Stimulated activated naive CD8-positive, alpha-beta T cell treated with anti-CD3 and anti-CD28 coated beads, Interleukin-15, Interleukin-2, amounts not matched to agents 100 ng/mL and 50 ng/mL, for 24 hours (primary cell): ENCODE data around the gene MLIP.

Experiments used
- H3K27ac Mint-ChIP-seq: one replicate; pipeline ENCODE4 v1.8.0; 2021; ENCODE audit warnings: mild to moderate bottlenecking, mixed read lengths
- H3K27me3 Mint-ChIP-seq: one replicate; pipeline ENCODE4 v1.8.0; 2021; ENCODE audit warnings: mixed read lengths
- H3K36me3 Mint-ChIP-seq: one replicate; pipeline ENCODE4 v1.8.0; 2021; ENCODE audit warnings: low read depth, mixed read lengths
- H3K4me1 Mint-ChIP-seq: one replicate; pipeline ENCODE4 v1.8.0; 2021; ENCODE audit warnings: low read depth, mixed read lengths
- H3K4me3 Mint-ChIP-seq: one replicate; pipeline ENCODE4 v1.8.0; 2021; ENCODE audit warnings: mild to moderate bottlenecking, mixed read lengths
- H3K9me3 Mint-ChIP-seq: one replicate; pipeline ENCODE4 v1.8.0; 2021; ENCODE audit warnings: mixed read lengths

Gene MLIP

GRCh38 chr6:54085541-54085940 is 25.7 kb upstream of the MLIP start:
- H3K27me3 Mint-ChIP-seq: no peaks in the 10 kb centered on the region

GRCh38 chr6:54086439-54086838 is 24.8 kb upstream of the MLIP start:
- no peaks in the 10 kb centered on the region for H3K36me3 Mint-ChIP-seq
- no peak overlapping the region for H3K27ac Mint-ChIP-seq
- no peaks in the 10 kb centered on the region for H3K4me1 Mint-ChIP-seq
- H3K4me3 Mint-ChIP-seq: no peak overlapping the region
- H3K9me3 Mint-ChIP-seq: no peaks in the 10 kb centered on the region
- no peaks in the 10 kb centered on the region for H3K27me3 Mint-ChIP-seq

More at GRCh38 chr6:54085541-54085940, 25.7 kb upstream of the MLIP start:
- no peak overlapping the region for H3K27ac Mint-ChIP-seq
- H3K4me1 Mint-ChIP-seq: no peaks in the 10 kb centered on the region
- H3K36me3 Mint-ChIP-seq: no peaks in the 10 kb centered on the region
- H3K9me3 Mint-ChIP-seq: no peaks in the 10 kb centered on the region
- H3K4me3 Mint-ChIP-seq: no peak overlapping the region

GRCh38 chr6:54087721-54088120 is 23.5 kb upstream of the MLIP start:
- no peak overlapping the region for H3K27ac Mint-ChIP-seq
- no peak overlapping the region for H3K4me3 Mint-ChIP-seq
- no peaks in the 10 kb centered on the region for H3K4me1 Mint-ChIP-seq
- no peaks in the 10 kb centered on the region for H3K27me3 Mint-ChIP-seq
- no peaks in the 10 kb centered on the region for H3K36me3 Mint-ChIP-seq
- no peaks in the 10 kb centered on the region for H3K9me3 Mint-ChIP-seq

DNA sequence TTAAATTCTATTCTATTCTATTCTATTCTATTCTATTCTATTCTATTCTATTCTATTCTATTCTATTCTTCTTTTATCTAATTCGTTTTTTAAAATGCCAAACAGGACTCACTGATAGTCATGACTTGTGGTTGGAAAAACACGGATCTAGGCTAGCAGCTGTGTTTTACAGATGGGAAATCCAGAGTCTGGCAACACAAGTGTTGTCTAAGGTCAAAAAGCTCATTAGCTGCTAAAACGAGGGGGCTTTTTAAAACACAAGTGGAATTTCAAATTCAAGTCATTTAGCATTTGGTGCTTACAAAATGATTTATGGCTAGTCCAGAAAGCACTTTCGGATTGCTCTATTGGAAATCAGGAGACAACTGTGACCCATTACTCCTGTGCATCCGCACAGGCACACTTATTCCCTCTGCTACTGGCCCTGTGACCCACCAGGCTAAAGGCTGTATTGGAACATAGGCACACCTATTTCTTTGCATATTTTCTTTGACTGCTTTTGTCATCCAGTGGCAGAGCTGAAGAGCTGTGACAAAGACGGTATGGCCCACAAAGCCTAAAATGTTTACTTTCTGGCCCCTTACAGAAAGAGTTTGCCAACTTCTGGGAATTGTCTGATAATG is 17.8 kb upstream of the MLIP start:
- Mint-ChIP-seq H3K36me3 (no peaks in the 10 kb centered on the region), H3K4me3 (no peak overlapping the region), H3K4me1 (no peaks in the 10 kb centered on the region), H3K27me3 (no peaks in the 10 kb centered on the region), H3K9me3 (peaks cover 8% of the 10 kb centered on the region), H3K27ac (no peak overlapping the region)

GRCh38 chr6:54094293-54094692 is 16.9 kb upstream of the MLIP start:
- Mint-ChIP-seq H3K4me3 (no peak overlapping the region), H3K27ac (no peak overlapping the region), H3K36me3 (no peaks in the 10 kb centered on the region), H3K4me1 (no peaks in the 10 kb centered on the region), H3K27me3 (no peaks in the 10 kb centered on the region), H3K9me3 (peaks cover 8% of the 10 kb centered on the region)

- H3K27me3 Mint-ChIP-seq: no peaks in the 10 kb centered on the region
- H3K4me1 Mint-ChIP-seq: no peaks in the 10 kb centered on the region
- H3K4me3 Mint-ChIP-seq: no peak overlapping the region
- H3K27ac Mint-ChIP-seq: no peak overlapping the region
- peaks cover 8% of the 10 kb centered on the region for H3K9me3 Mint-ChIP-seq
- H3K36me3 Mint-ChIP-seq: no peaks in the 10 kb centered on the region
These were observed 16.5 kb upstream of the MLIP start for GRCh38 chr6:54094786-54095185.

DNA sequence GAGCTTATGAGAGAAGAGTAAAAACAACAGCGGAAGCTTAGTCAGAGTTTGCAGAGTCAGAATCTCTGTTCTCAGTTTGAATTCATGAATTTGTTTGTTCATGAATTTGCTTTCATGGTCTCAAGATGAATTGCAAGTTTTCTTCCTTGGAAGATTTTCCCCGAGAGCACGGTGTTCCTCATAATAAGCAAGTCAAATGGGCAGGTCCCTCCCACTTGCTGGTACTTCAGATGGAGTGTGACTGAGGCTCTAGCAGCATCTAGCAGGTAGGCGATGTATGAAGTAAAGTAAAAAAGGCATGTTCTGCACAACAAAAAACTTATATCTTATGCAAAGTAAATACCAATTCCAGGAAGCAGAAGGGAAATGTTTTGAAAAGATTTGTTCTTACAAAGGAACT is 15.5 kb upstream of the MLIP start:
- H3K9me3 Mint-ChIP-seq: peaks cover 8% of the 10 kb centered on the region
- H3K27me3 Mint-ChIP-seq: no peaks in the 10 kb centered on the region
- H3K4me3 Mint-ChIP-seq: no peak overlapping the region
- no peaks in the 10 kb centered on the region for H3K36me3 Mint-ChIP-seq
- no peak overlapping the region for H3K27ac Mint-ChIP-seq
- no peaks in the 10 kb centered on the region for H3K4me1 Mint-ChIP-seq

DNA sequence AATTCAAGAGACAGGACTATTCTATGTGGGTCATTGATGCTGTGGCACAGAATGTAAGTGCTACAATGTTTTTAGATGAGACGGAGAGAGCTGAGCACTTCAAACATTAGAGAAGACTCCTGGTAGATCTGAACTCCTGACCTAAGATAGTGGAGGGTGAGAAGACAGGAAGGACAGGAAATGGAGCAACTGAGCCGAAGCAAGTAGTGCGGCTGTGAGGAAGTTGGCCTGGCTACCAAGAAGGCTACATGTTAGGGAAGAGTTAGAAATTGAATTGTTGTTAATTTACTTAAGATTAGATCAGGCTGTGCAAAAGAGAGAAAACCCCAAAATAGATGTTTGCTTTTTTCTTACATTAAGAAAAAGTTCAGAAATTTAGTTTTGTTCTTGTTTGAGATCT is 14.4 kb upstream of the MLIP start:
- Mint-ChIP-seq H3K9me3 (peaks cover 8% of the 10 kb centered on the region), H3K4me3 (no peak overlapping the region)

DNA sequence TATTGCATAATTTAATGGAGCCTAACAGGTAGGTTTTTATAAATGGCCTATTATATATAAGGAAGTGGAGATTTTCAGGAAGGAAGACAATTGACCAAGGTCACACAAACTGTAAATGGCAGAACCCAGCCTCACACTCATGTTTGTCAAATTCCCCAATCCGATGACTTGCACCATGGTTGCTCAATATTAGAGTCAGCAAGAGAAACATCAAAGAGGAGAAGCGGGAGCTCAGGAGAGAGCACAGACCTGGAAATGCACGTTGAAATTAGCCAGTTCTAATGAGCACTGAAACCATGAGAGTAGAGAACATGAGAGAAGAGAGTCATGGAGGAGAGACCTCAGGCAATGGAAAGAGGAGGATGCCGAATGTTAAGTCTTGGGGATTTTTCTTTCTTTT is 13.5 kb upstream of the MLIP start:
- Mint-ChIP-seq H3K4me3 (no peak overlapping the region), H3K27ac (no peak overlapping the region), H3K27me3 (no peaks in the 10 kb centered on the region), H3K9me3 (peaks cover 8% of the 10 kb centered on the region), H3K36me3 (no peaks in the 10 kb centered on the region), H3K4me1 (no peaks in the 10 kb centered on the region)

More for the DNA sequence above, 14.4 kb upstream of the MLIP start:
- Mint-ChIP-seq H3K4me1 (no peaks in the 10 kb centered on the region), H3K36me3 (no peaks in the 10 kb centered on the region), H3K27ac (no peak overlapping the region), H3K27me3 (no peaks in the 10 kb centered on the region)

- Mint-ChIP-seq H3K9me3 (peaks cover 8% of the 10 kb centered on the region), H3K4me3 (no peak overlapping the region), H3K27ac (no peak overlapping the region), H3K4me1 (no peaks in the 10 kb centered on the region), H3K27me3 (no peaks in the 10 kb centered on the region), H3K36me3 (no peaks in the 10 kb centered on the region)
These were observed 12.7 kb upstream of the MLIP start for GRCh38 chr6:54098450-54099044.

DNA sequence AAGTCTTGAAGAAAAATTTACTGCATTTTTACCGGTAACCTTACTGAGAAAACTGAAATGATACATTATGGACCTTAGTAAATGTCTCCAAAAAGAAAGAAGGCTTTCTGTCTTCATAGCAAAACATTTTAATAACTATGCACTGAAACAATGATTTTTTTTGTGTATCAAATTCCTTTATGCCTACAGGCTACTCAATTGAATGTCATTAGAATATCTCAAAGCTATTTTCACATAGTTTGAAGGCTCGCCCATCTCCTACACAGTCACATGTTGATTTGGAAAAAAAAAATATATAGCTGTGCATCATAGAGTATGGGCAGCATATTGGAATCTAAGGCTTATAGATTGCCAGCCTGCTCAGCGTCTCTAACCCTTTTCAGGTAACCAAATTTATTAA is 12.0 kb upstream of the MLIP start:
- H3K9me3 Mint-ChIP-seq: peaks cover 8% of the 10 kb centered on the region
- H3K27ac Mint-ChIP-seq: no peak overlapping the region
- no peaks in the 10 kb centered on the region for H3K36me3 Mint-ChIP-seq
- H3K4me3 Mint-ChIP-seq: no peak overlapping the region
- no peaks in the 10 kb centered on the region for H3K27me3 Mint-ChIP-seq
- no peaks in the 10 kb centered on the region for H3K4me1 Mint-ChIP-seq

DNA sequence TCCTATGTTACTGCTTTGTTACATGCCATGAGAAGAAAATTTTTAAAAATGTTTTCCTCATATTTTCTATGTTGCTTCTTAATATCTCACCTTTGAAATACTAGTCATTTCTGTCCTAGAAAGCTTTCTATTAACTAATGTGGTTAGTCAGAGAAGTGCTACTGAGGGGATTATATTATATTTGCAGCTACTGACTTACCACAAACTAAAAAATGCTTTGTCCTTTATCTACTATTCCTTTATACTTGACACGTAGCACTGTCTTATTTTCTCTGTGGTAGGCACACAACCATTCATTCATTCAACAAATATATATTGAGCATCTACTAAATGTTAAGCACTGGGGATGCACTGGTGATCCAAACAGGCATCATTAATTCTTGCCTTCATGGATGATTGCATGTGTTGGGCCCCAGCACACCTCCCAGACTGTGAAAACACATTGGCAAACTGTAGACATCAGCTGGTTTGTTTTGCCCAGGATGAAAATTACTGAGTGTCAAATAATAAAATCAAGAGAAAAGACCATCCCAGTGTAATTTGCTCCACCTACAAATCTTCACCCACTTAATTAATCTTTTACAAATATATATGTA is 10.7 kb upstream of the MLIP start:
- H3K9me3 Mint-ChIP-seq: peaks cover 8% of the 10 kb centered on the region
- H3K27me3 Mint-ChIP-seq: no peaks in the 10 kb centered on the region
- H3K4me3 Mint-ChIP-seq: no peak overlapping the region
- no peak overlapping the region for H3K27ac Mint-ChIP-seq
- H3K36me3 Mint-ChIP-seq: no peaks in the 10 kb centered on the region
- no peaks in the 10 kb centered on the region for H3K4me1 Mint-ChIP-seq

- H3K4me3 Mint-ChIP-seq: no peak overlapping the region
- no peaks in the 10 kb centered on the region for H3K4me1 Mint-ChIP-seq
- no peaks in the 10 kb centered on the region for H3K27me3 Mint-ChIP-seq
- H3K27ac Mint-ChIP-seq: no peak overlapping the region
- no peaks in the 10 kb centered on the region for H3K36me3 Mint-ChIP-seq
- peaks cover 5% of the 10 kb centered on the region for H3K9me3 Mint-ChIP-seq
These were observed 9.0 kb upstream of the MLIP start for GRCh38 chr6:54102238-54102637.

- H3K27me3 Mint-ChIP-seq: no peaks in the 10 kb centered on the region
- H3K36me3 Mint-ChIP-seq: no peaks in the 10 kb centered on the region
These were observed 7.7 kb upstream of the MLIP start for GRCh38 chr6:54103497-54103896.

GRCh38 chr6:54106727-54107126 is 4.5 kb upstream of the MLIP start:
- no peaks in the 10 kb centered on the region for H3K9me3 Mint-ChIP-seq
- H3K4me1 Mint-ChIP-seq: no peaks in the 10 kb centered on the region
- H3K36me3 Mint-ChIP-seq: no peaks in the 10 kb centered on the region
- no peak overlapping the region for H3K27ac Mint-ChIP-seq
- no peaks in the 10 kb centered on the region for H3K27me3 Mint-ChIP-seq
- no peak overlapping the region for H3K4me3 Mint-ChIP-seq

More at GRCh38 chr6:54103497-54103896, 7.7 kb upstream of the MLIP start:
- H3K4me1 Mint-ChIP-seq: no peaks in the 10 kb centered on the region
- H3K9me3 Mint-ChIP-seq: no peaks in the 10 kb centered on the region
- H3K4me3 Mint-ChIP-seq: no peak overlapping the region
- H3K27ac Mint-ChIP-seq: no peak overlapping the region
